Measurements from ENCODE around the gene BLTP1. TPM values are rescaled to one million over a fixed set of nuclear protein-coding genes. Genes with fewer than 3 reads are reported as not detected.

Gene BLTP1
- total RNA-seq, 8 experiments from 2014 or later, result 28.8 to 83.8 (median 64.4) TPM

DNA sequence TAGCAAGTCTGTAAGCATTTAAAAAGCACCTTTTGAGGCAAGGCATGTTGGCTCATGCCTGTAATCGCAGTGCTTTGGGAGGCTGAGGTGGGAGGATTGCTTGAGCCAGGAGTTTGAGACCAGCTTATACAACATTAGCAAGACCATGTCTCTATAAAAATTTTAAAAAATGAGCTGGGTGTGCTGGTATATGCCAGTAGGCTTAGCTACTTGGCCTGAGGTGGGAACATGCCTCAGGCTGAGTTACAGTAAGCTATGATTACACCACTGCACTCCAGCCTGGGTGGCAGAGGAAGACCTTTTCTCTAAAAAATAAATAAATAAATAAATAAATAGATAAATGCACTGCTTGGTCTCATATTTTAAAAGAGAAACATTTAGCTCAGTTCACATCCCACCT lies 26.8 kb downstream of the BLTP1 start:
- in situ Hi-C loops (cut with MboI; ENCODE audit: low pct_unique_long_range_greater_than_20kb in 2 of 9, low sequenced_read_pairs in 9 of 9, unreplicated experiment in 9 of 9), result no loop called here
- H3K4me3 ChIP-seq, result no peak overlapping the region
- H3K27ac ChIP-seq, result no peak overlapping the region
- H3K4me1 ChIP-seq (replicated peaks in 1 of 2), result no peaks in the 10 kb centered on the region
- 86 to 100% (median 100%) methylated on average over 1 of the region's 1 CpG; no CpG with 5 or more reads in 3 of the 10 experiments for WGBS, 10 experiments
- ATAC-seq (replicated peaks in 6 of 8), result no peak

- ATAC-seq (replicated peaks in 6 of 8), result no peak
- Histone ChIP-seq H3K4me3 (no peak overlapping the region), H3K4me1 (replicated peaks in 1 of 2) (no peaks in the 10 kb centered on the region), H3K27ac (no peak overlapping the region)
- WGBS, 10 experiments, result 83 to 100% (median 100%) methylated on average over 1 of the region's 1 CpG
- in situ Hi-C loops (cut with MboI; ENCODE audit: low pct_unique_long_range_greater_than_20kb in 2 of 9, low sequenced_read_pairs in 9 of 9, unreplicated experiment in 9 of 9), result no loop called here
These were observed 43.6 kb downstream of the BLTP1 start for GRCh38 chr4:122195718-122196117.

Other genes starting within 250 kb of the BLTP1 start
- gene TRPC3, start 200.3 kb upstream of the BLTP1 start, total RNA-seq, result 1 to 10 TPM in 5 of 8 experiments, under 1 TPM in 1, not detected in 2; 0.41 to 7.0 (median 3.5) TPM
- gene ADAD1, start 226.7 kb downstream of the BLTP1 start, total RNA-seq, result not detected

Data from motor neuron (in vitro differentiated cells).